Osteoblast (primary cell): ENCODE results near the gene SLC39A2. TPM values are rescaled to one million over a fixed set of nuclear protein-coding genes. Genes with fewer than 3 reads are reported as not detected.
A peak's percentile ranks its signal among the peaks of the same experiment; 100 is the strongest.
"Not testable (repeated sequence)": the region's sequence is repeated elsewhere in the genome, so short reads cannot be mapped to it uniquely, and the experiment has no call there.

Experiments used
- DNase-seq: peaks from one replicate; pipeline ENCODE4 v3.0.0; 2011; ENCODE audit warnings: low spot score, mixed read lengths; ENCODE audit not compliant: insufficient read length; ENCODE audit errors: missing footprints
- H2AFZ ChIP-seq: 2 replicates; pipeline ENCODE4 v1.6.0; 2011; ENCODE audit warnings: mild to moderate bottlenecking, low read length
- H3K27ac ChIP-seq: 2 replicates; pipeline ENCODE4 v1.5.1; 2011; ENCODE audit warnings: mild to moderate bottlenecking, low read depth, low read length, moderate library complexity
- H3K27me3 ChIP-seq: 2 replicates; pipeline ENCODE4 v1.6.0; 2012; ENCODE audit warnings: mild to moderate bottlenecking, control low read depth, inconsistent platforms, low read length, moderate library complexity; ENCODE audit not compliant: insufficient read depth
- H3K36me3 ChIP-seq: 2 replicates; pipeline ENCODE4 v1.5.1; 2011; ENCODE audit warnings: mild to moderate bottlenecking, low read length, control low read depth, moderate library complexity; ENCODE audit not compliant: insufficient read depth
- H3K4me1 ChIP-seq: 2 replicates; pipeline ENCODE4 v1.5.1; 2011; ENCODE audit warnings: mild to moderate bottlenecking, low read length, control low read depth, moderate library complexity; ENCODE audit not compliant: insufficient read depth
- H3K4me2 ChIP-seq: 2 replicates; pipeline ENCODE4 v1.6.0; 2011; ENCODE audit warnings: mild to moderate bottlenecking, low read length; ENCODE audit not compliant: insufficient read depth
- H3K4me3 ChIP-seq: fragments of 200-600 bp; sonication (generic); 3 replicates; pipeline ENCODE4 v1.5.1; 2012; ENCODE audit warnings: mild to moderate bottlenecking, low read length, inconsistent platforms; ENCODE audit not compliant: insufficient read depth
- H3K79me2 ChIP-seq: 2 replicates; pipeline ENCODE4 v1.6.0; 2012; ENCODE audit warnings: mild to moderate bottlenecking, low read length, control low read depth, inconsistent platforms; ENCODE audit not compliant: insufficient read depth
- H3K9me3 ChIP-seq: 2 replicates; pipeline ENCODE4 v1.5.1; 2011; ENCODE audit warnings: low read depth, low read length, control low read depth
- H4K20me1 ChIP-seq: 2 replicates; pipeline ENCODE4 v1.6.0; 2012; ENCODE audit warnings: mild to moderate bottlenecking, low read length, control low read depth; ENCODE audit not compliant: insufficient read depth
- total RNA-seq: library from RNA; depleted of rRNA; stranded (reverse); fragments of >200 nt; gene quantifications from 2 replicates; pipeline ENCODE4 v1.2.3, GENCODE V29; 2012
- TF ChIP-seq, protein P1 (sequence below): IDR thresholded peaks from 2 replicates; pipeline ENCODE4 v1.5.1; 2011; ENCODE audit warnings: mild to moderate bottlenecking, low read depth, low read length, moderate library complexity; ENCODE audit errors: extremely low read depth

The SLC39A2 gene
- total RNA-seq, 1 donor, result 0.72 TPM

DNA sequence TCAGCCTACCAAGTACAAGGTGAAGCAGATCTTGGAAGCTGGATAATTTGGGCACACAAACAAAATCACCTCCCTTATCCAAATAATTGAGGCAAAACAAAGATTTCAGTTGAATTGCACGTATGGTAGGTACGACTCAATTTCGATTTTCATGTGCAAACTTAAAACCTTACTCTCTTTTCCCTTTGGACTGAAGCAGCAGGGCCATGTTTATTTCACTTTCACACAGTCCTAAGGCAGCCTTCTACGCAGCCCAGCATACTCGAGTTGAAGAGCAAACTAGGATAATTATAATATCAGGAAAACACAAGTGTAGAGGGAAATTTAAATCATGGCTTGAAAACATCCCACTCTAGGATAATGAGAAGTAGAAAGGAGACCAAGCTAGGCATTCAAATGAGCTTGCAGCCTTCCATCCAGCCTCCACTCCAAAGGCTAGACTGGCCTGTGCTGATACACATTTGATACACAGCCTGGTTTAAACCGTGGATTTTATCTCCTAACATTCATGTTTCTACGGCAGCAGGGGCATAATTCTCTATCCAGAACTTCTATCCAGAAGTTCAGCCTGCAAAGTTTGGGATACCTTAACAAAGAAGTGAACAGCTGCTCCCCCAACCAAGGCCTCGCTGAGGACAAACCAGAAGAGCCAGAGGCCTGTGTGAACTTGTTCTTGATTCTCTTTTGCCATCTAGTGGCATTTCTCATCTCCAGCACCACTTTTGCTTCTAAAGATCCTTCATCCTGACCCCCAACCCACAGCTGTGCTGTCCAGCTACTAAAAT is 40.7 kb downstream of the SLC39A2 start:
- Histone ChIP-seq H4K20me1 (no peaks in the 10 kb centered on the region), H3K9me3 (no peaks in the 10 kb centered on the region), H3K27me3 (peaks cover 18% of the 10 kb centered on the region), H3K36me3 (no peaks in the 10 kb centered on the region), H3K27ac (no peak overlapping the region), H2AFZ (peak overlapping the region; percentile 11), H3K4me3 (no peak overlapping the region), H3K4me1 (peaks cover 12% of the 10 kb centered on the region), H3K79me2 (no peaks in the 10 kb centered on the region), H3K4me2 (no peak overlapping the region)
- DNase-seq, result peak; percentile 80
- TF ChIP-seq, protein P1, sequence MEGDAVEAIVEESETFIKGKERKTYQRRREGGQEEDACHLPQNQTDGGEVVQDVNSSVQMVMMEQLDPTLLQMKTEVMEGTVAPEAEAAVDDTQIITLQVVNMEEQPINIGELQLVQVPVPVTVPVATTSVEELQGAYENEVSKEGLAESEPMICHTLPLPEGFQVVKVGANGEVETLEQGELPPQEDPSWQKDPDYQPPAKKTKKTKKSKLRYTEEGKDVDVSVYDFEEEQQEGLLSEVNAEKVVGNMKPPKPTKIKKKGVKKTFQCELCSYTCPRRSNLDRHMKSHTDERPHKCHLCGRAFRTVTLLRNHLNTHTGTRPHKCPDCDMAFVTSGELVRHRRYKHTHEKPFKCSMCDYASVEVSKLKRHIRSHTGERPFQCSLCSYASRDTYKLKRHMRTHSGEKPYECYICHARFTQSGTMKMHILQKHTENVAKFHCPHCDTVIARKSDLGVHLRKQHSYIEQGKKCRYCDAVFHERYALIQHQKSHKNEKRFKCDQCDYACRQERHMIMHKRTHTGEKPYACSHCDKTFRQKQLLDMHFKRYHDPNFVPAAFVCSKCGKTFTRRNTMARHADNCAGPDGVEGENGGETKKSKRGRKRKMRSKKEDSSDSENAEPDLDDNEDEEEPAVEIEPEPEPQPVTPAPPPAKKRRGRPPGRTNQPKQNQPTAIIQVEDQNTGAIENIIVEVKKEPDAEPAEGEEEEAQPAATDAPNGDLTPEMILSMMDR, result peak; percentile 66

DNA sequence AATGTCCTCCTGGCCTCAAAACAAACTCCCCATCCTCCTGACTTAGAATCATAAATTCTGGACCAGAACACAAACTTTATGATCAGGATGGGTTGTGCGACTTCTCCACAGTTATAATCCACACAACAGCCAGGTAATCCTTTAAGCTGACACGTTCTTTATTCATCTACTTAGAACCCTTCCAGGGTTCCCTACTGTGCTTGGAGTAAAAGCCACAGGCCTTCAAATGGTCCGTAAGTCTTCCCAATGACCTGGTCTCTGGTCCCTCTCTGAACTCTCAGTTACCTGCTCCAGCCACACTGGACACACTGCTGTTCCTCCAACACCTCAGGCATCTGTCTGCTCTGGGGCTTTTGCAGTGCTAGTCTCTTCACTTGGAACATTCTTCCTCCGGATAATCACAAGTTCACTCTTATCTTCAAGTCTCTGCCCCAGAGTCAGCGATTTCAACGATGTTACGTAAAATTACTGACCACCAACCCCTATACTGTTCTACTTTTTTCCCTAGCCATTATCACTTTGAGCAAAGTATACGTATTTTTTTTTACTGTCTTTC is 41.4 kb downstream of the SLC39A2 start:
- no peak overlapping the region for H3K27ac ChIP-seq
- TF ChIP-seq, protein P1, result no peak

GRCh38 chr14:21040941-21041340 is 41.8 kb downstream of the SLC39A2 start:
- peaks cover 12% of the 10 kb centered on the region for H3K4me1 ChIP-seq
- H3K79me2 ChIP-seq, H3K9me3 ChIP-seq, H3K36me3 ChIP-seq, DNase-seq, H2AFZ ChIP-seq, H3K4me2 ChIP-seq, H3K27ac ChIP-seq, H3K4me3 ChIP-seq, H4K20me1 ChIP-seq: not testable (repeated sequence)
- peaks cover 13% of the 10 kb centered on the region for H3K27me3 ChIP-seq

More for the DNA sequence above, 41.4 kb downstream of the SLC39A2 start:
- Histone ChIP-seq H3K9me3 (no peaks in the 10 kb centered on the region), H3K4me3 (no peak overlapping the region), H3K36me3 (no peaks in the 10 kb centered on the region), H2AFZ (no peak overlapping the region), H3K27me3 (peaks cover 17% of the 10 kb centered on the region), H3K4me2 (no peak overlapping the region), H3K79me2 (no peaks in the 10 kb centered on the region), H3K4me1 (peaks cover 12% of the 10 kb centered on the region), H4K20me1 (no peaks in the 10 kb centered on the region)
- DNase-seq, result no peak

DNA sequence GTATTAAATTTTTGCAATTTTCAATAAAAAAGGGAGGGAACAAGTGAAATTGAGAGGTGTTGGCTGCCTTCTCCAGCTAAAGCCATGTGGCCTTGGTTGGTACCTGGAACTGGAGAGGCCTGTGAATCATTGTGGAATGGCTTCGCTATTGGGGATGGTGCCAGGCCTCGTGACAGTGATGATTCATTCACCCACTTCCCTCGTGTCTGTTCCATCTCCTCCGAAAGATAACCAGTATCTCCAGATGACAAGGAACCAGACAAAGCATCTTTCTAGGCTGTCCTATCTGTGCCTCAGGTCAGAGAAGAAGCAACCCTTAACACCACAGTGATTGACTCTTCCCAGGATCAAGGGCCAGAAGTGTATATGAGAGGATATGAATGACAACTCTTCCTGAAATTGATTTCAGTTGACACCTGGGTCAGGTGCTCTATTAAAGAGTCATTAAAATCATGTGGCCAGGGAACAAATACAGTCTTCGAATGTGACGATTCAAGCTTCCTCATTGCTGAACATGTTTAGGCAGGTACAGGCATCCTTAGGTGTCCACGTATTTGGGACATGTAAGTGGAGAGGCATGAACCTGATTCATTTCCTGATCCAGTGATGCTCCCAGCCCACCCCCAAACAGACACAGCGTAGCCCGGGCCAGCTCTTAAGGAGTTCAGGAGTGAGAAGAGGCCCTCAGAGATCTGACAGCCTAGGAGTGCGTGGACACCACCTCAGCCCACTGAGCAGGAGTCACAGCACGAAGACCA is 42.8 kb downstream of the SLC39A2 start, which contains the start of gene RNASE7:
Gene RNASE7, plus strand, starts transcription at position 687 of the 758 bp plus-strand sequence. CDS start 631 bp downstream, outside the sequence.
- Histone ChIP-seq H3K9me3 (no peaks in the 10 kb centered on the region), H3K79me2 (no peaks in the 10 kb centered on the region), H3K4me1 (peaks cover 12% of the 10 kb centered on the region), H3K36me3 (no peaks in the 10 kb centered on the region), H3K4me2 (no peak within 1 kb of the TSS), H2AFZ (no peak within 1 kb of the TSS), H3K27ac (no peak within 1 kb of the TSS), H3K4me3 (no peak within 1 kb of the TSS), H3K27me3 (peaks cover 11% of the 10 kb centered on the region), H4K20me1 (no peaks in the 10 kb centered on the region)
- peak; percentile 29 for DNase-seq
- TF ChIP-seq, protein P1, result no peak
